LNCAP (cell line): ENCODE measurements around the gene VSX2.
A peak's percentile ranks its signal among the peaks of the same experiment; 100 is the strongest.

Experiments
- CTCF ChIP-seq: fragments of 450-650 bp; IDR thresholded peaks from 2 replicates; pipeline ENCODE4 v1.5.1; 2017; ENCODE audit warnings: mild to moderate bottlenecking

The VSX2 gene

GRCh38 chr14:74281069-74281468, 41.8 kb downstream of the VSX2 start:
- no peak for TF ChIP-seq CTCF

- no peak for TF ChIP-seq CTCF
Observed at GRCh38 chr14:74286736-74287135, 47.5 kb downstream of the VSX2 start.

- TF ChIP-seq CTCF: no peak
Observed at GRCh38 chr14:74289801-74290200, 50.6 kb downstream of the VSX2 start.

- peak; percentile 51 for TF ChIP-seq CTCF
Observed at GRCh38 chr14:74290415-74290814, 51.2 kb downstream of the VSX2 start.

- TF ChIP-seq CTCF: no peak
Observed at GRCh38 chr14:74292061-74292460, 52.8 kb downstream of the VSX2 start.

- no peak for TF ChIP-seq CTCF
Observed at GRCh38 chr14:74293606-74294005, 54.4 kb downstream of the VSX2 start.

- TF ChIP-seq CTCF: no peak
Observed at GRCh38 chr14:74296037-74296467, 56.8 kb downstream of the VSX2 start.

GRCh38 chr14:74297986-74298385, 58.7 kb downstream of the VSX2 start:
- no peak for TF ChIP-seq CTCF
